ENCODE data around the gene GLIS2. TPM values are rescaled to one million over a fixed set of nuclear protein-coding genes. Genes with fewer than 3 reads are reported as not detected.

The GLIS2 gene
- total RNA-seq, result 2.2 and 3.6 TPM in 2 replicates

DNA sequence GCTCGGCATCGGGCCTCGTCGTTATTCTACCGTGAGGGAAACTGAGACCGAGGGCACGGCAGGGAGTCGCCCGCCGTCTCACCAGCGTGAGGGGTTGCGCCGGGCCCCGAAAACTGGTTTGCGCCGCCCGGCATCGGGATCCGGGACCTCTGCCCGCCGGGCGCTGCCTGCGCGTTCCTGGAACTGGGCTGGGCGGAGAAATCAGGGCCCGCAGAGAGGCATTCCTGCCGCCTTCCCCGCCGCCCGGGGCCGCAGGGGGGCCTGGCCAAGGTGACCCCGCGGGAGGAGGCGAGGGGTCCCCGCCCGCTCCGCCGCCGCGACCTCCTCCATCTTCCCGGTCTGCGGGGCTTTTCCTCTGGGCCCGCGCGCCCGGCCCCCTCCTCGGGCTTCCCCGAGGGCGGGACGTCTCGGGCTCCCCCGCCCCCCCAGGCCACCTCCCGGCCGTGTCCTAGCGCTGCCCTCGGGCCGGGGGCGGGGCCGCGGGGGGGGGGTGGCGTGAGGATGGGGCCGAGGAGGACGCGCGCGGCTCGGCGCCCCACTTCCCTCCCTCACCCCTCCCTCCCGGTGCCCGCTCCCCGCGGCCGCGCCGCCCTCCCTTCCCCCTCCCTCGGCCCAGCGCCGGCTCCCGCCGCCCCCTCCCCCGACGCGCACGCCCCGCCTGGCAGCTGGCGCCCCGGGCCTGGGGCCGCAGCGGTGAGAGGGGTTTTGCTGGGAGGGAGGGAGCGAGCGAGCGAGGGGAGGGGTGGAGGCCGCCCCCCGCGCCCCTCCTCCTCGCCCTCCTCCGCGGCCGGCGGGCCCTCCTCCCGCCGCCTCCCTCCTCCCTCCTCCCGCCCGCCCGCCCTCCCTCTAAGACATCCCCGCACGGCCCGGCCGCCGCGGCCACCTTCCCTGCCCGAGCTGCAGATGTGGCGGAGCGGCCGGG, at the start of gene GLIS2:
TSS of gene GLIS2 (plus strand) at position 882 of the 922 bp plus-strand sequence. CDS start 16,214 bp downstream, outside the sequence.

GRCh38 chr16:4350787-4351659, 35.2 kb downstream of the GLIS2 start, which contains the start of gene PAM16:
TSS of gene PAM16 (minus strand) at chr16:4351321. CDS start at chr16:4351234, 87 bp downstream.

DNA sequence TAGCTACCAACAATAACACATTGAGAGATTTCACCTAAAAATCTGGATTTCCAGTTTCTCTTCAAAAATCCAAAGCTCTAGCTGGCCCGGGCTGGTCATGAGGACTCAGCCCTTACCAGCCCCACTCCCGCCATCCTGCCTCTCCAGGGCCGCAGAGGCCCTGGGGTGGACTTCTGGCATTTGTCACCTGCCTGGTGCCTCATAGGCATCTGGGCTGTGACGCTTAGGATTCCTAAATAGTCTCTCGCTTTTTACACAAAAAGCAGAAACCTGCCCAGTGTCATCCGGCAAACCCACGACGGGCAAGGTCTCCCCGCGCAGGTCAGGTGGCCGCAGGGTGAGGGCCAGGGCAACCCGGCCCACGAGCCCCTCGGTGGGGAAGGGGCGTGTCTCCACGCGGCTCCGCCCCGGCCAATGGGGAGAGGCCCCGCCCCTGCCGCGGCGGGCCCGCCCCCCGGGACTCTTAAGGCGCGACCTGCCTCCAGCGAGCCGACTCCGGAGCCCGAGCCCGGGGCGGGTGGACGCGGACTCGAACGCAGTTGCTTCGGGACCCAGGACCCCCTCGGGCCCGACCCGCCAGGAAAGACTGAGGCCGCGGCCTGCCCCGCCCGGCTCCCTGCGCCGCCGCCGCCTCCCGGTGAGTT, 55.6 kb downstream of the GLIS2 start, which contains the start of gene VASN:
TSS of gene VASN (plus strand) at position 492 of the 644 bp plus-strand sequence. CDS start 9,030 bp downstream, outside the sequence.

Other genes starting within 250 kb of the GLIS2 start
- gene ADCY9, start 199.6 kb upstream of the GLIS2 start, total RNA-seq, result 17.2 and 22.2 TPM in 2 replicates
- gene SRL, start 74.0 kb upstream of the GLIS2 start, total RNA-seq, result under 0.01 and 0.11 TPM in 2 replicates
- gene TFAP4, start 43.0 kb upstream of the GLIS2 start, total RNA-seq, result 8.7 and 11.3 TPM in 2 replicates
- 29.5 and 34.3 TPM in 2 replicates for gene PAM16, start 35.3 kb downstream of the GLIS2 start, total RNA-seq
- 94.3 and 150 TPM in 2 replicates for gene VASN, start 55.8 kb downstream of the GLIS2 start, total RNA-seq
- 20.1 and 25.6 TPM in 2 replicates for gene CORO7, start 100.5 kb downstream of the GLIS2 start, total RNA-seq
- gene DNAJA3, start 109.8 kb downstream of the GLIS2 start, total RNA-seq, result 70.9 and 73.8 TPM in 2 replicates
- gene NMRAL1, start 158.6 kb downstream of the GLIS2 start, total RNA-seq, result 71.4 and 74.0 TPM in 2 replicates
- gene HMOX2, start 160.3 kb downstream of the GLIS2 start, total RNA-seq, result 40.7 and 58.1 TPM in 2 replicates
- 5.0 and 7.2 TPM in 2 replicates for gene CDIP1, start 222.7 kb downstream of the GLIS2 start, total RNA-seq
- not detected in 2 replicates for gene C16orf96, start 240.3 kb downstream of the GLIS2 start, total RNA-seq